GM18873 (cell line): ENCODE data around the gene KLK11.
"Not testable (repeated sequence)": the region's sequence is repeated elsewhere in the genome, so short reads cannot be mapped to it uniquely, and the experiment has no call there.

Source experiments
- ATAC-seq: cut with Tn5 transposase; IDR thresholded peaks from one replicate; pipeline ENCODE4 v1.9.1; 2021; ENCODE audit warnings: mild to moderate bottlenecking, moderate library complexity, moderate number of reproducible peaks; ENCODE audit not compliant: unreplicated experiment, low FRiP score

Gene KLK11

GRCh38 chr19:51007488-51007887 lies 18.9 kb downstream of the KLK11 start:
- ATAC-seq = no peak

GRCh38 chr19:51006406-51006805 lies 20.0 kb downstream of the KLK11 start:
- ATAC-seq = no peak

GRCh38 chr19:51005248-51005647 lies 21.2 kb downstream of the KLK11 start:
- no peak for ATAC-seq

- ATAC-seq = no peak
Measured at GRCh38 chr19:51003316-51003715, 23.1 kb downstream of the KLK11 start.

- no peak for ATAC-seq
Measured at GRCh38 chr19:51002542-51003311, 23.7 kb downstream of the KLK11 start.

GRCh38 chr19:51002089-51002532 lies 24.3 kb downstream of the KLK11 start:
- no peak for ATAC-seq

GRCh38 chr19:51001515-51001914 lies 24.9 kb downstream of the KLK11 start, which contains the start of gene KLK8:
Gene KLK8 (minus strand): TSS chr19:51001604. CDS start chr19:51001167, 437 bp downstream.
- no peak for ATAC-seq

GRCh38 chr19:51000981-51001380 lies 25.4 kb downstream of the KLK11 start:
- no peak for ATAC-seq

- no peak for ATAC-seq
Measured at GRCh38 chr19:51000426-51000825, 26.0 kb downstream of the KLK11 start.

- ATAC-seq = no peak
Measured at GRCh38 chr19:50998686-50999085, 27.7 kb downstream of the KLK11 start.

- no peak for ATAC-seq
Measured at GRCh38 chr19:50998061-50998460, 28.4 kb downstream of the KLK11 start.

- ATAC-seq = no peak
Measured at GRCh38 chr19:50994129-50994528, 32.3 kb downstream of the KLK11 start.

- ATAC-seq = no peak
Measured at GRCh38 chr19:50992666-50993035, 33.8 kb downstream of the KLK11 start.

GRCh38 chr19:50984416-50984815 lies 42.0 kb downstream of the KLK11 start:
- not testable (repeated sequence) for ATAC-seq

GRCh38 chr19:50983625-50984292 lies 42.7 kb downstream of the KLK11 start, which contains the start of gene KLK7:
Gene KLK7 (minus strand): TSS chr19:50983917. CDS start chr19:50982399, 1,518 bp downstream.
- no peak for ATAC-seq

- ATAC-seq = no peak
Measured at GRCh38 chr19:50982186-50982585, 44.2 kb downstream of the KLK11 start.

GRCh38 chr19:50981587-50982146 lies 44.7 kb downstream of the KLK11 start:
- no peak for ATAC-seq

- no peak for ATAC-seq
Measured at GRCh38 chr19:50980208-50980607, 46.2 kb downstream of the KLK11 start.

GRCh38 chr19:50979758-50980157 lies 46.7 kb downstream of the KLK11 start:
- ATAC-seq = no peak

- ATAC-seq = no peak
Measured at GRCh38 chr19:50978772-50979390, 47.5 kb downstream of the KLK11 start.

GRCh38 chr19:50977626-50978025 lies 48.8 kb downstream of the KLK11 start:
- no peak for ATAC-seq
